HepG2 (cell line): ENCODE measurements around the gene CYSLTR1. TPM values are rescaled to one million over a fixed set of nuclear protein-coding genes. Genes with fewer than 3 reads are reported as not detected.

Experiments used
- ATAC-seq: fragments of 200-7000 bp; cut with Tn5 transposase; 3 replicates; pipeline ENCODE4 v1.9.1; 2020; ENCODE audit warnings: mild to moderate bottlenecking, moderate library complexity
- BruUV-seq: library from RNA; stranded (reverse); fragments of 400-500 nt; replicated peaks from 2 replicates; lab custom pipeline; 2021; lab: Mats Ljungman, UMichigan
- CTCF ChIA-PET: fragments of 300-600 bp; formaldehyde crosslinking; extraction: SDS; loops from one replicate; lab custom pipeline; 2021; ENCODE audit warnings: low total read pairs, inconsistent platforms, low intra/inter-chr PET ratio; lab: Yijun Ruan, JAX
- POLR2A ChIA-PET: fragments of 350-600 bp; sonication (Branson Sonifier 250); formaldehyde crosslinking; loops from one replicate; lab custom pipeline; 2020; ENCODE audit warnings: antibody characterized with exemption, inconsistent platforms; lab: Yijun Ruan, JAX
- DNase-seq: peaks from one replicate; pipeline ENCODE4 v3.0.0-alpha.2; 2015; ENCODE audit warnings: low spot score
- FAIRE-seq: peaks from 3 replicates; lab custom pipeline; 2011; peaks lifted over from hg19 to GRCh38; lab: Jason Lieb, UNC
- H2AFZ ChIP-seq: one replicate; pipeline ENCODE4 v1.6.1; 2011; ENCODE audit warnings: low read length, inconsistent platforms
- H3K27ac ChIP-seq: fragments of 300-600 bp; 3 replicates; pipeline ENCODE4 v1.8.0; 2011; ENCODE audit warnings: mixed run types, mild to moderate bottlenecking, mixed read lengths, low read length, inconsistent platforms; ENCODE audit not compliant: insufficient read depth; ENCODE audit errors: extremely low read length
- H3K27me3 ChIP-seq, 2 experiments: fragments of 200-600 bp in 1 of 2; 2 replicates in 1 of 2; 3 replicates in 1 of 2; pipeline versions ENCODE4 v1.6.0 to v1.8.0; 2011; ENCODE audit warnings: low read length in 2 of 2, mild to moderate bottlenecking in 2 of 2, moderate library complexity in 2 of 2, inconsistent platforms in 1 of 2; ENCODE audit not compliant: insufficient read depth in 2 of 2, control insufficient read depth in 1 of 2
- H3K36me3 ChIP-seq, 2 experiments: fragments of 200-600 bp in 1 of 2; replicated peaks in 1 of 2; 2 replicates in 1 of 2; 3 replicates in 1 of 2; pipeline versions ENCODE4 v1.5.1 to v1.8.0; 2011; ENCODE audit warnings: low read length in 2 of 2, inconsistent platforms in 1 of 2; ENCODE audit not compliant: insufficient read depth in 2 of 2, control insufficient read depth in 1 of 2
- H3K4me1 ChIP-seq: 2 replicates; pipeline ENCODE4 v1.5.1; 2012; ENCODE audit warnings: low read length, inconsistent platforms; ENCODE audit not compliant: insufficient read depth
- H3K4me2 ChIP-seq: 2 replicates; pipeline ENCODE4 v1.6.0; 2011; ENCODE audit warnings: low read depth, low read length, inconsistent platforms
- H3K4me3 ChIP-seq, 3 experiments: fragments of 200-600 bp in 1 of 3; sonication (generic), shearing (Covaris generic) in 1 of 3; replicated peaks in 1 of 3; 2 replicates each; pipeline ENCODE4 v1.5.1; 2011 to 2016; ENCODE audit warnings: low read length in 3 of 3, inconsistent platforms in 2 of 3, low read depth in 2 of 3, mild to moderate bottlenecking in 2 of 3, control low read depth in 1 of 3, mixed read lengths in 1 of 3; ENCODE audit not compliant: insufficient read depth in 1 of 3
- H3K79me2 ChIP-seq: one replicate; pipeline ENCODE4 v1.6.1; 2011; ENCODE audit warnings: low read length, inconsistent platforms; ENCODE audit not compliant: insufficient read depth
- H3K9ac ChIP-seq: 2 replicates; pipeline ENCODE4 v1.6.0; 2011; ENCODE audit warnings: mild to moderate bottlenecking, low read depth, low read length, inconsistent platforms; ENCODE audit not compliant: insufficient read depth
- H3K9me3 ChIP-seq: 2 replicates; pipeline ENCODE4 v1.5.1; 2012; ENCODE audit warnings: mild to moderate bottlenecking, low read length
- H4K20me1 ChIP-seq: 2 replicates; pipeline ENCODE4 v1.6.0; 2011; ENCODE audit warnings: inconsistent platforms, mild to moderate bottlenecking, low read length, moderate library complexity; ENCODE audit not compliant: insufficient read depth
- AHR ChIP-seq: IDR thresholded peaks from 2 replicates; pipeline ENCODE4 v1.6.1; 2018; ENCODE audit warnings: missing genetic modification reagents, missing compliant biosample characterization
- ARHGAP35 ChIP-seq: sonication (generic); formaldehyde crosslinking; IDR thresholded peaks from 2 replicates; pipeline ENCODE4 v1.9.0; 2022; ENCODE audit warnings: mild to moderate bottlenecking, inconsistent platforms, moderate library complexity, missing genetic modification reagents, borderline replicate concordance
- ELF3 ChIP-seq: IDR thresholded peaks from 2 replicates; pipeline ENCODE4 v1.6.1; 2016; ENCODE audit warnings: missing genetic modification reagents, missing compliant biosample characterization
- EZH2 ChIP-seq: conservative IDR thresholded peaks from 2 replicates; pipeline ENCODE4 v1.6.1; 2012; ENCODE audit warnings: mild to moderate bottlenecking, low read depth, low read length, moderate library complexity
- KDM4B ChIP-seq: sonication (generic); formaldehyde crosslinking; IDR thresholded peaks from 2 replicates; pipeline ENCODE4 v1.4.0; 2020; ENCODE audit warnings: missing genetic modification reagents
- KLF12 ChIP-seq: sonication (generic); formaldehyde crosslinking; IDR thresholded peaks from 2 replicates; pipeline ENCODE4 v1.4.0; 2020; ENCODE audit warnings: missing genetic modification reagents, borderline replicate concordance
- NRL ChIP-seq: sonication (generic); formaldehyde crosslinking; IDR thresholded peaks from 2 replicates; pipeline ENCODE4 v1.5.0; 2020; ENCODE audit warnings: missing genetic modification reagents, mild to moderate bottlenecking, moderate library complexity, borderline replicate concordance
- PAF1 ChIP-seq: IDR thresholded peaks from 2 replicates; pipeline ENCODE4 v1.6.1; 2016; ENCODE audit warnings: missing genetic modification reagents, missing compliant biosample characterization
- PHF21A ChIP-seq: sonication (generic); formaldehyde crosslinking; IDR thresholded peaks from 2 replicates; pipeline ENCODE4 v1.5.0; 2020; ENCODE audit warnings: mild to moderate bottlenecking, missing genetic modification reagents
- RBM39 ChIP-seq: fragments of 200-400 bp; formaldehyde crosslinking; IDR thresholded peaks from one replicate; pipeline ENCODE4 v1.6.1; 2018; ENCODE audit warnings: antibody characterized with exemption, mild to moderate bottlenecking, low read depth, low read length; ENCODE audit not compliant: poor library complexity, severe bottlenecking
- RFX5 ChIP-seq: IDR thresholded peaks from 2 replicates; pipeline ENCODE4 v1.6.1; 2011; ENCODE audit warnings: low read depth, low read length, improper control_type of control experiment
- SUZ12 ChIP-seq: fragments of 150-350 bp; IDR thresholded peaks from 2 replicates; pipeline ENCODE4 v1.6.1; 2014; ENCODE audit warnings: low read depth, low read length
- ZFP41 ChIP-seq: sonication (generic); formaldehyde crosslinking; IDR thresholded peaks from 2 replicates; pipeline ENCODE4 v1.4.0; 2020; ENCODE audit warnings: mild to moderate bottlenecking, missing genetic modification reagents, borderline replicate concordance
- ZNF18 ChIP-seq: sonication (generic); formaldehyde crosslinking; IDR thresholded peaks from 2 replicates; pipeline ENCODE4 v1.8.0; 2022; ENCODE audit warnings: mild to moderate bottlenecking, missing genetic modification reagents; ENCODE audit not compliant: insufficient replicate concordance
- ZNF703 ChIP-seq: sonication (generic); formaldehyde crosslinking; IDR thresholded peaks from 2 replicates; pipeline ENCODE4 v1.5.1; 2020; ENCODE audit warnings: missing genetic modification reagents, mild to moderate bottlenecking, moderate library complexity, borderline replicate concordance
- ZNF724P ChIP-seq: sonication (generic); formaldehyde crosslinking; IDR thresholded peaks from 2 replicates; pipeline ENCODE4 v1.8.0; 2022; ENCODE audit warnings: missing genetic modification reagents, borderline replicate concordance
- ZNF766 ChIP-seq: sonication (generic); formaldehyde crosslinking; IDR thresholded peaks from 2 replicates; pipeline ENCODE4 v1.5.0; 2020; ENCODE audit warnings: missing genetic modification reagents, borderline replicate concordance
- WGBS: methylation state at CpG from one replicate; pipeline ENCODE4 v1.1.6; 2017; ENCODE audit warnings: low lambda C conversion rate; 5-methylcytosine and 5-hydroxymethylcytosine counted together
- in situ Hi-C: cut with HindIII; loops from 2 replicates; pipeline ENCODE4 v1.10.0; 2017; ENCODE audit warnings: low pct_unique_long_range_greater_than_20kb; ENCODE audit not compliant: extremely low pct_ligation_motif_present
- intact Hi-C: fragments of 100-400 bp; cut with micrococcal nuclease; formaldehyde crosslinking; loops from one replicate; pipeline ENCODE4 v1.10.0; 2022; ENCODE audit not compliant: unreplicated experiment
- polyA plus RNA-seq, 8 experiments: library from polyadenylated mRNA; depleted of rRNA in 3 of 8; stranded (reverse) in 7 of 8; unstranded in 1 of 8; fragments of >200 nt; fragmentation: Illumina TruSeq in 4 of 8; extraction: Trizol in 4 of 8; gene quantifications; 2 replicates each; pipeline versions ENCODE4 v1.2.1 to v1.2.3, GENCODE V29; 2011 to 2016; ENCODE audit warnings: low read depth in 4 of 8, missing spikeins in 1 of 8, mixed read lengths in 1 of 8; ENCODE audit not compliant: insufficient read depth in 1 of 8
- total RNA-seq, 5 experiments: library from RNA; depleted of rRNA; stranded (reverse); fragments of >200 nt; fragmentation: Illumina TruSeq; extraction: Trizol; gene quantifications; 2 replicates each; pipeline ENCODE4 v1.2.3, GENCODE V29; 2016; ENCODE audit warnings: low read depth in 1 of 5

CYSLTR1 gene
- total and polyA plus RNA-seq, 2 of the 13 experiments (the other 11 are each of a cell fraction or from before 2014, with no cell fraction given): not detected

GRCh38 chrX:78377186-78377585 is 49.8 kb upstream of the CYSLTR1 start:
- intact Hi-C loops: no loop called here
- no peaks in the 10 kb centered on the region for H3K27me3 ChIP-seq
- FAIRE-seq: no peak
- no peaks in the 10 kb centered on the region for H3K36me3 ChIP-seq
- CTCF ChIA-PET: no interaction called here
- H3K9me3 ChIP-seq: no peaks in the 10 kb centered on the region
- no peak for ATAC-seq
- no peak overlapping the region for H3K27ac ChIP-seq
- BruUV-seq: no TSS peak
- 0% methylated on average over 2 of the region's 2 CpGs for WGBS
- DNase-seq: no peak
- no peak overlapping the region for H3K4me3 ChIP-seq
- no peaks in the 10 kb centered on the region for H4K20me1 ChIP-seq
- no peak overlapping the region for H3K4me2 ChIP-seq
- H2AFZ ChIP-seq: no peak overlapping the region
- H3K9ac ChIP-seq: no peak overlapping the region
- POLR2A ChIA-PET: no interaction called here
- H3K4me1 ChIP-seq: no peaks in the 10 kb centered on the region
- no peaks in the 10 kb centered on the region for H3K79me2 ChIP-seq
- TF ChIP-seq AHR (CRISPR knock-in tag): no peak
- TF ChIP-seq RBM39: no peak
- no peak for TF ChIP-seq EZH2
- no peak for TF ChIP-seq ZNF703 (CRISPR knock-in tag)
- no peak for TF ChIP-seq KLF12 (CRISPR knock-in tag)
- no peak for TF ChIP-seq ZFP41 (CRISPR knock-in tag)
- no peak for TF ChIP-seq ZNF724P (CRISPR knock-in tag)
- TF ChIP-seq ZNF766 (CRISPR knock-in tag): no peak
- no peak for TF ChIP-seq KDM4B (CRISPR knock-in tag)
- no peak for TF ChIP-seq ARHGAP35 (CRISPR knock-in tag)
- TF ChIP-seq SUZ12: no peak
- TF ChIP-seq NRL (CRISPR knock-in tag): no peak
- TF ChIP-seq PHF21A (CRISPR knock-in tag): no peak
- TF ChIP-seq ELF3 (CRISPR knock-in tag): no peak
- TF ChIP-seq RFX5: no peak
- no peak for TF ChIP-seq ZNF18 (CRISPR knock-in tag)
- no peak for TF ChIP-seq PAF1 (CRISPR knock-in tag)
- TF ChIP-seq, all 625 proteins: peak for 0
- in situ Hi-C loops: no loop called here
